ENCODE results near the gene GTF2E1. TPM values are rescaled to one million over a fixed set of nuclear protein-coding genes. Genes with fewer than 3 reads are reported as not detected.

The GTF2E1 gene
- total and polyA plus RNA-seq, 2 of the 4 experiments (the other 2 are of a cell fraction) = 8.2 to 18.5 TPM

- no peak overlapping the region for H2AK5ac ChIP-seq (ENCODE audit: low read depth, low read length)
- ChIA-PET CTCF (no interaction called here), POLR2A (ENCODE audit: unreplicated experiment) (no interaction called here)
- no peak overlapping the region for H2BK15ac ChIP-seq (ENCODE audit: low read depth, low read length)
- H2BK20ac ChIP-seq (ENCODE audit: low read depth, low read length) = no peak overlapping the region
- no peaks in the 10 kb centered on the region for H3K27me3 ChIP-seq (ENCODE audit: control insufficient read depth, insufficient read depth, low read length)
- no peak overlapping the region for H3K18ac ChIP-seq (ENCODE audit: low read depth, low read length)
- H2BK5ac ChIP-seq (ENCODE audit: low read depth, low read length, poor library complexity, severe bottlenecking) = no peak overlapping the region
- no peak for ATAC-seq (ENCODE audit: low read depth)
- H3K4me3 ChIP-seq (ENCODE audit: insufficient read depth, low read depth, low read length) = no peak overlapping the region
- no peak overlapping the region for H4K91ac ChIP-seq (ENCODE audit: insufficient read depth, low read depth, low read length)
- peaks cover 7% of the 10 kb centered on the region for H3K36me3 ChIP-seq (ENCODE audit: control insufficient read depth, insufficient read depth, low read length)
- dilution Hi-C loops (cut with HindIII; ENCODE audit: low sequenced_read_pairs, unreplicated experiment) = no loop called here
- H2BK120ac ChIP-seq (ENCODE audit: low read depth, low read length) = no peak overlapping the region
- H2AFZ ChIP-seq (replicated peaks; ENCODE audit: low read length, poor library complexity) = no peak overlapping the region
- H3K4me1 ChIP-seq (ENCODE audit: control insufficient read depth, insufficient read depth, low read length) = no peaks in the 10 kb centered on the region; the same call in 1 of the 2 replicates
- no peak overlapping the region for H3K14ac ChIP-seq (replicated peaks; ENCODE audit: low read depth, low read length)
- H3K4me2 ChIP-seq (ENCODE audit: low read depth, low read length) = no peak overlapping the region
- no peaks in the 10 kb centered on the region for H3K9me1 ChIP-seq (ENCODE audit: insufficient read depth, low read length)
- no peak overlapping the region for H4K5ac ChIP-seq (ENCODE audit: low read depth, low read length)
- H3K56ac ChIP-seq (ENCODE audit: extremely low read depth, insufficient read depth, low read length) = no peak overlapping the region
- H3K79me1 ChIP-seq (ENCODE audit: low read depth in 1 of 2, low read length in 2 of 2) = peaks cover 22 to 24% of the 10 kb centered on the region in 2 experiments
- BruUV-seq (replicated peaks) = no TSS peak
- no peak overlapping the region for H2AK9ac ChIP-seq (replicated peaks; ENCODE audit: low read depth, low read length, poor library complexity)
- H3K27ac ChIP-seq (ENCODE audit: insufficient read depth, low read length) = no peak overlapping the region
- no peaks in the 10 kb centered on the region for H3K9me3 ChIP-seq (ENCODE audit: control insufficient read depth, insufficient read depth, low read length)
- TF ChIP-seq RCOR1 (IDR thresholded peaks at IDR 0.05; ENCODE audit: insufficient replicate concordance, low read length) (no peak), CEBPB (IDR thresholded peaks at IDR 0.05; ENCODE audit: low read depth, low read length) (0 out of 2 replicates have a peak, but pooled peaks have one; percentile 24)
- no peak overlapping the region for H4K8ac ChIP-seq (ENCODE audit: low read depth in 2 of 2, low read length in 2 of 2)
- no peak overlapping the region for H3K9ac ChIP-seq (ENCODE audit: low read depth, low read length)
- H3K4ac ChIP-seq (ENCODE audit: low read depth, low read length) = no peak overlapping the region
- H4K20me1 ChIP-seq (ENCODE audit: insufficient read depth, low read length) = no peaks in the 10 kb centered on the region
- in situ Hi-C loops (cut with MboI; ENCODE audit: low sequenced_read_pairs) = no loop called here
- DNase-seq = peak; percentile 27
- no peak overlapping the region for H3K23ac ChIP-seq (ENCODE audit: low read depth, low read length)
- intact Hi-C loops (cut with micrococcal nuclease) = no loop called here
These were observed 11.3 kb downstream of the GTF2E1 start for GRCh38 chr3:120753810-120754209.

All from IMR-90 (cell line).